ENCODE data around the gene OR5AC2. TPM values are rescaled to one million over a fixed set of nuclear protein-coding genes. Genes with fewer than 3 reads are reported as not detected.

Gene OR5AC2
- total RNA-seq, 4 donors from 2014 or later: not detected

GRCh38 chr3:98136631-98137030, 49.7 kb downstream of the OR5AC2 start:
- H3K36me3 ChIP-seq: no peaks in the 10 kb centered on the region

More at GRCh38 chr3:98136631-98137030, 49.7 kb downstream of the OR5AC2 start:
- no peaks in the 10 kb centered on the region for H3K4me1 ChIP-seq
- 66% methylated on average over 3 of the region's 3 CpGs for WGBS
- TF ChIP-seq EP300 (IDR thresholded peaks at IDR 0.05): no peak
- no peak for TF ChIP-seq POLR2AphosphoS5 (IDR thresholded peaks at IDR 0.05)
- no peak for TF ChIP-seq CTCF (IDR thresholded peaks at IDR 0.05)
- TF ChIP-seq POLR2A (IDR thresholded peaks at IDR 0.05): no peak
- no peak for DNase-seq (ENCODE audit: low spot score in 2 of 2)
- no peaks in the 10 kb centered on the region for H3K27me3 ChIP-seq
- H3K27ac ChIP-seq: no peak overlapping the region
- no peak overlapping the region for H3K4me3 ChIP-seq
- no peaks in the 10 kb centered on the region for H3K9me3 ChIP-seq

Other genes with a start within 250 kb of the OR5AC2 start
- gene RIOX2, start 114.7 kb upstream of the OR5AC2 start, total RNA-seq: 10 to 100 TPM; 30.1 to 44.1 (median 38.6) TPM
- not detected for gene GABRR3, start 51.9 kb upstream of the OR5AC2 start, total RNA-seq
- gene OR5H1, start 43.5 kb downstream of the OR5AC2 start, total RNA-seq: not detected
- gene OR5H14, start 60.3 kb downstream of the OR5AC2 start, total RNA-seq: not detected
- gene OR5H15, start 79.5 kb downstream of the OR5AC2 start, total RNA-seq: not detected
- not detected for gene OR5H6, start 177.1 kb downstream of the OR5AC2 start, total RNA-seq
- not detected for gene OR5H2, start 195.3 kb downstream of the OR5AC2 start, total RNA-seq

Measured in suprapubic skin (tissue), 4 donors.